ENCODE measurements around the gene NSUN5. TPM values are rescaled to one million over a fixed set of nuclear protein-coding genes. Genes with fewer than 3 reads are reported as not detected.
A peak's percentile ranks its signal among the peaks of the same experiment; 100 is the strongest.

NSUN5 gene
- total RNA-seq, 4 donors from 2014 or later, result 14.9 to 27.3 (median 21.1) TPM

GRCh38 chr7:73345538-73345937, 36.9 kb upstream of the NSUN5 start:
- no peak for TF ChIP-seq CTCF (IDR thresholded peaks at IDR 0.05)
- no peak for TF ChIP-seq POLR2A (IDR thresholded peaks at IDR 0.05)
- no peak overlapping the region for H3K4me3 ChIP-seq
- no peaks in the 10 kb centered on the region for H3K9me3 ChIP-seq
- no peak for DNase-seq
- intact Hi-C loops (cut with DNase I), result no loop called here
- H3K36me3 ChIP-seq, result no peaks in the 10 kb centered on the region
- H3K4me1 ChIP-seq, result peaks cover 0 to 7% (median 0%) of the 10 kb centered on the region in 3 donors
- 65% methylated on average over 4 of the region's 4 CpGs; no CpG with 5 or more reads in 1 of the 2 donors for WGBS, 2 donors
- H3K27me3 ChIP-seq, result peaks cover 0 to 27% (median 0%) of the 10 kb centered on the region in 4 donors
- no peak overlapping the region for H3K27ac ChIP-seq

DNA sequence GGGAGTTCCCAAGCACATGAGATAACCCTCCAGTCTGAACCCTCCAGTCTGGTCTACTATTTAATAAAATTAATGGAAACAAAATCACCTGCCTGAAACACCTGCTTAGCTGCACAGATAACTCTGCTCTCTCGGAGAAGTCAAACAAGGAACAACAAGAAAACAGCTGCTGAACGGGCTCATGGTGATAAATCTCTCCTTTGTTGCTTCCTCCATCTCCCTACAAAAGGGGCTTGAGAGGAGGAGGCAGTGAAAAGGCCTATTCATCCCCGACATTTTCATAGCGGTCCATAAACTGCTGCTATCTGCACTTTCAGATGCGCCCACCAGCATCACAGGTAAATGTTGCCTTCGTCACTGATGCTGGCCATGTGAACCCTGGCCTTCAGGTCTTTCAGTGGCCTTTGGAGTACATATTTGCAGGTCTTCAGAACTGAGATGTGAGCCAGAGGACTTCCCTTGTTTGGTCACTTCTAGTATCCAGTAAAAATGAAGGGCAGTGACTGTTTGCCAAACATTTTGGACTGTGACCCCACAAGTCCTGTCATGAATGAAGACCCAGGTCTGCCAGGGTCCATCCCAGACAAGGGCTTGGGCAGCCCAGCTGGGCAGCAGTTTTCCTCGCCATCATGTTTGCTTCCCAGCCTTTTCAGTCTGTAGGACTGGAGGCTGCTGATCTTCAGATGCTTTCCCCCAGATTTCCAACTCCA, 35.2 kb upstream of the NSUN5 start:
- TF ChIP-seq POLR2A (IDR thresholded peaks at IDR 0.05), result no peak
- TF ChIP-seq CTCF (IDR thresholded peaks at IDR 0.05), result no peak
- no peak overlapping the region for H3K27ac ChIP-seq
- H3K36me3 ChIP-seq, result no peaks in the 10 kb centered on the region
- peaks cover 0 to 33% (median 0%) of the 10 kb centered on the region in 4 donors for H3K27me3 ChIP-seq
- H3K9me3 ChIP-seq, result no peaks in the 10 kb centered on the region
- 82 to 86% methylated on average over 7 of the region's 7 CpGs for WGBS, 2 donors
- no peak for DNase-seq
- peaks cover 0 to 7% (median 0%) of the 10 kb centered on the region in 3 donors for H3K4me1 ChIP-seq
- no peak overlapping the region for H3K4me3 ChIP-seq
- intact Hi-C loops (cut with DNase I), result no loop called here

DNA sequence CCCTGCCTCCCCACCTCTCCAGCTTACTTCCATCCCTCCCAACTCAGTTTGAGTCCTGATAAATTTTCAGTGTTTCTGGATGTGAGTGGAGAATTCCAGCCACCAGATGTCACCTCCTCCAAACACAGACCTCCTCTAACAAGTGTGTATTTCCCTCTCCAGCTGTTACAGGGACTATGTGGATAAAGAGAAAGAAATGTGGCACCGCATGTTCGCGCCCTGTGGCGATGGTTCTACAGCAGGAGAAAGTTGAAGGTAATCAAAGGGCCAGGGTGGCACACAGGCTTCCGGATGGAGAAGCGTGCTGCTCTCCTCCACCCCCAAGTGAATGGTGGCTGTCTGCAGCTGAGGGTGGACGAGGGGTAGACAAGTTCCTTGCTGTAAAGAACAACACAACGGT, 34.0 kb upstream of the NSUN5 start:
- Histone ChIP-seq H3K9me3 (no peaks in the 10 kb centered on the region), H3K36me3 (no peaks in the 10 kb centered on the region), H3K4me1 (peaks cover 0 to 7% (median 0%) of the 10 kb centered on the region in 3 donors), H3K4me3 (peak overlapping the region in 1 of 4 donors; percentile 35), H3K27me3 (peaks cover 0 to 33% (median 0%) of the 10 kb centered on the region in 4 donors), H3K27ac (no peak overlapping the region)
- no peak for DNase-seq
- TF ChIP-seq CTCF (IDR thresholded peaks at IDR 0.05) (peak in 2 of 6 experiments; percentile 17 to 33), POLR2A (IDR thresholded peaks at IDR 0.05) (no peak)
- 42 to 58% methylated on average over 4 to 6 of the region's 8 CpGs for WGBS, 2 donors
- intact Hi-C loops (cut with DNase I), result no loop called here

- Histone ChIP-seq H3K4me1 (peaks cover 0 to 7% (median 0%) of the 10 kb centered on the region in 3 donors), H3K27ac (no peak overlapping the region), H3K36me3 (no peaks in the 10 kb centered on the region), H3K9me3 (no peaks in the 10 kb centered on the region), H3K4me3 (no peak overlapping the region), H3K27me3 (peaks cover 0 to 33% (median 0%) of the 10 kb centered on the region in 4 donors)
- TF ChIP-seq CTCF (IDR thresholded peaks at IDR 0.05), result no peak
- TF ChIP-seq POLR2A (IDR thresholded peaks at IDR 0.05), result no peak
- WGBS, 2 donors, result 47 to 50% methylated on average over 7 to 8 of the region's 8 CpGs
- intact Hi-C loops (cut with DNase I), result no loop called here
- DNase-seq, result no peak
These were observed 33.3 kb upstream of the NSUN5 start for GRCh38 chr7:73341877-73342276.

DNA sequence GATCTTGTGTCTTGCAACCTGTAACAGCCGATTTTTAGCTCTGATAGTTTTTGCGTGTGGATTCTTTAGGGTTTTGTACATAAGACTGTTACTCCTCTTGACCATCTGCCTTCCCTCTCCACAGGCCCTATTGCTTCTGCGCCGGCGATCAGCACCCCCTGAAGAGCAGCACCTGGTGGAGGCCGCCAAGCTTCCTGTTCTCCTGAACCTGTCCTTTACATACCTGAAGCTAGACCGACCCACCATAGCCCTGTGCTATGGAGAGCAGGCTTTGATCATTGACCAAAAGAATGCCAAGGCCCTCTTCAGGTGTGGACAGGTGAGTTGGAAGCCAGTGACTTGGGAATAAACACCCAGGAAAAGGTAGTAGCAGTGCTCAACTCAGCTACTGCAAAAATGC, 31.9 kb upstream of the NSUN5 start:
- H3K9me3 ChIP-seq, result no peaks in the 10 kb centered on the region
- TF ChIP-seq CTCF (IDR thresholded peaks at IDR 0.05) (no peak), POLR2A (IDR thresholded peaks at IDR 0.05) (no peak)
- no peak for DNase-seq
- 73 to 80% methylated on average over 7 of the region's 7 CpGs for WGBS, 2 donors
- no peak overlapping the region for H3K4me3 ChIP-seq
- H3K27me3 ChIP-seq, result peaks cover 0 to 21% (median 0%) of the 10 kb centered on the region in 4 donors
- intact Hi-C loops (cut with DNase I), result no loop called here
- no peak overlapping the region for H3K27ac ChIP-seq
- peaks cover 0 to 7% (median 0%) of the 10 kb centered on the region in 3 donors for H3K4me1 ChIP-seq
- H3K36me3 ChIP-seq, result no peaks in the 10 kb centered on the region

Data from esophagus squamous epithelium (tissue), 5 donors.